ENCODE results near the gene SATB2.

SATB2 gene

DNA sequence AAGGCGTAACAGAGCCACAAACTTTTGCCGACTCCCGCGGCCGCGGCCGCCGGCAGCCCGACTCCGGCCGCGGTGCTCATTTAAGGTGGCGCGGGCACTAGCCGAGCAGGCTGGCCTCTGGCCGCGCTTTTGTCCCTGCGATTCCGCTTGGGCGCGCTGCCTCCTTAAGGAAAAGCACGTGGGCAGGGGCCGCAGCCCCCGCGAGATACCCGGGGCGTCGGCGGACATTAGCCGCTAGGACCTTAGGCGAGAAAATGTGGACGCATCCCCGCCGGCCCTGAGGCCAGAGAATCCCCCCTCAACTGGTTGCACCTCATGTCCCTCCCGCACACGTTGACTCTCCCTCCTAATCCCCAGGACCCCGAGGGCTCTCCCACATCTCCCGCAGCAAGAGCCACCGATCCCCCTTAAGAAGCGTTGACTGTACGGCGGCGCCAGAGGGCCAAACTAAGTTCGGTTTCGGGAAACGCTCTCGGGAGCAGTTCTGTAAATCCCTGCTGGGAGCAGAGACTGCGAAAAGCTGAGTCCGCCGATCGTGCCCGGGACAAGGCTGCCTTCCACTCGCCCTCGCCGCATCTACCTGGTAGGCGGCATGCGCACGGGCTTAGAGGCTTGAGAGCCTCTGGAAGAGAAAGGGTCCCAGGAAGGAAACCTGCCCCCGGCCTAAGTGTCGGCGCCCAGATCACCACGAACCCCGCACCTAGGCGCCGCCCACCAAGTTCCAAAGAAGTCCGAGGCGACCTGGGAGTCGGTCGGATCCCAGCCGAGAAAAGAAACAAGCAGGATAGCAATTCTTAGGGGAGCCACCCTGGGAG is 1.8 kb upstream of the SATB2 start (continued):
- 0 out of 2 replicates have a peak, but pooled peaks have one; percentile 8 for TF ChIP-seq KLF1 (tag by site-specific recombination; IDR thresholded peaks at IDR 0.05)

DNA sequence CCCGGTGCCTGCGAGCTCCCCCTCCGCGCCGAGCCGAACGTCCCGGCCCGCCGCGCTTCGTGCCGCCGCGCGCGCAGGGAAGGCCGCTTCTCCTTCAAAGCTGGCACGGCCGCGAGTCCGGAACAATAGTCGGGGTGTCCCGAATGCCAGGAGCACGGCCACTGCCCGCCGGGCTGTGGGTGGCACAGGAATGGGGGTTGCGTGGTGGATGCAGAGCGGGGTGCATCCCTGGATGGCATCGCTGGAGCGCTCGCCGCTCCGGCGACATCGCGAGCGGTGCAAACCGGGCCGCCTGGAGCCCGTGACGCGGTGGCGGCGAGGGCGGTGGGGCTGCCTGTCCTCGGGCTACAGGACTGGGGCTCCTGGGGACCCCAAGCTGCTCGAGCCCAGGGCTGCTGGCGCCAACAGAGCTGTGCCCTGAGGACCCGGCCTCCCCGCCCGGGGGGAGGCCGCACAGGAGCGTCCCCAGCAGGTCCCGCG is 1.1 kb upstream of the SATB2 start:
- Histone ChIP-seq H3K4me3 (ENCODE audit: low read depth, low read length) (peak overlapping the region; percentile 63), H3K36me3 (ENCODE audit: control insufficient read depth in 2 of 2, insufficient read depth in 1 of 2, low read length in 2 of 2) (no peaks in the 10 kb centered on the region), H3K9me3 (ENCODE audit: control insufficient read depth, insufficient read depth, low read depth, low read length) (no peaks in the 10 kb centered on the region), H3K4me1 (ENCODE audit: control insufficient read depth, insufficient read depth, low read length) (peaks cover 6% of the 10 kb centered on the region), H3K27ac (ENCODE audit: extremely low read depth, low read depth, low read length) (peak overlapping the region; percentile 100)
- no peak; the same call in 1 of the 2 replicates for TF ChIP-seq SP3 (tag by site-specific recombination; IDR thresholded peaks at IDR 0.05)
- TF ChIP-seq, protein P1, sequence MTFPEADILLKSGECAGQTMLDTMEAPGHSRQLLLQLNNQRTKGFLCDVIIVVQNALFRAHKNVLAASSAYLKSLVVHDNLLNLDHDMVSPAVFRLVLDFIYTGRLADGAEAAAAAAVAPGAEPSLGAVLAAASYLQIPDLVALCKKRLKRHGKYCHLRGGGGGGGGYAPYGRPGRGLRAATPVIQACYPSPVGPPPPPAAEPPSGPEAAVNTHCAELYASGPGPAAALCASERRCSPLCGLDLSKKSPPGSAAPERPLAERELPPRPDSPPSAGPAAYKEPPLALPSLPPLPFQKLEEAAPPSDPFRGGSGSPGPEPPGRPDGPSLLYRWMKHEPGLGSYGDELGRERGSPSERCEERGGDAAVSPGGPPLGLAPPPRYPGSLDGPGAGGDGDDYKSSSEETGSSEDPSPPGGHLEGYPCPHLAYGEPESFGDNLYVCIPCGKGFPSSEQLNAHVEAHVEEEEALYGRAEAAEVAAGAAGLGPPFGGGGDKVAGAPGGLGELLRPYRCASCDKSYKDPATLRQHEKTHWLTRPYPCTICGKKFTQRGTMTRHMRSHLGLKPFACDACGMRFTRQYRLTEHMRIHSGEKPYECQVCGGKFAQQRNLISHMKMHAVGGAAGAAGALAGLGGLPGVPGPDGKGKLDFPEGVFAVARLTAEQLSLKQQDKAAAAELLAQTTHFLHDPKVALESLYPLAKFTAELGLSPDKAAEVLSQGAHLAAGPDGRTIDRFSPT (tag by site-specific recombination; IDR thresholded peaks at IDR 0.05): peak; percentile 69
- peak; percentile 26; the same call in 1 of the 2 replicates for TF ChIP-seq ZNF501 (tag by site-specific recombination; IDR thresholded peaks at IDR 0.05)
- TF ChIP-seq, protein P2, sequence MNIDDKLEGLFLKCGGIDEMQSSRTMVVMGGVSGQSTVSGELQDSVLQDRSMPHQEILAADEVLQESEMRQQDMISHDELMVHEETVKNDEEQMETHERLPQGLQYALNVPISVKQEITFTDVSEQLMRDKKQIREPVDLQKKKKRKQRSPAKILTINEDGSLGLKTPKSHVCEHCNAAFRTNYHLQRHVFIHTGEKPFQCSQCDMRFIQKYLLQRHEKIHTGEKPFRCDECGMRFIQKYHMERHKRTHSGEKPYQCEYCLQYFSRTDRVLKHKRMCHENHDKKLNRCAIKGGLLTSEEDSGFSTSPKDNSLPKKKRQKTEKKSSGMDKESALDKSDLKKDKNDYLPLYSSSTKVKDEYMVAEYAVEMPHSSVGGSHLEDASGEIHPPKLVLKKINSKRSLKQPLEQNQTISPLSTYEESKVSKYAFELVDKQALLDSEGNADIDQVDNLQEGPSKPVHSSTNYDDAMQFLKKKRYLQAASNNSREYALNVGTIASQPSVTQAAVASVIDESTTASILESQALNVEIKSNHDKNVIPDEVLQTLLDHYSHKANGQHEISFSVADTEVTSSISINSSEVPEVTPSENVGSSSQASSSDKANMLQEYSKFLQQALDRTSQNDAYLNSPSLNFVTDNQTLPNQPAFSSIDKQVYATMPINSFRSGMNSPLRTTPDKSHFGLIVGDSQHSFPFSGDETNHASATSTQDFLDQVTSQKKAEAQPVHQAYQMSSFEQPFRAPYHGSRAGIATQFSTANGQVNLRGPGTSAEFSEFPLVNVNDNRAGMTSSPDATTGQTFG (tag by site-specific recombination; IDR thresholded peaks at IDR 0.05; ENCODE audit: borderline replicate concordance): no peak
- peak; percentile 1; the same call in 1 of the 2 replicates for TF ChIP-seq ZNF335 (tag by site-specific recombination; conservative IDR thresholded peaks at IDR 0.05)
- TF ChIP-seq, protein P3, sequence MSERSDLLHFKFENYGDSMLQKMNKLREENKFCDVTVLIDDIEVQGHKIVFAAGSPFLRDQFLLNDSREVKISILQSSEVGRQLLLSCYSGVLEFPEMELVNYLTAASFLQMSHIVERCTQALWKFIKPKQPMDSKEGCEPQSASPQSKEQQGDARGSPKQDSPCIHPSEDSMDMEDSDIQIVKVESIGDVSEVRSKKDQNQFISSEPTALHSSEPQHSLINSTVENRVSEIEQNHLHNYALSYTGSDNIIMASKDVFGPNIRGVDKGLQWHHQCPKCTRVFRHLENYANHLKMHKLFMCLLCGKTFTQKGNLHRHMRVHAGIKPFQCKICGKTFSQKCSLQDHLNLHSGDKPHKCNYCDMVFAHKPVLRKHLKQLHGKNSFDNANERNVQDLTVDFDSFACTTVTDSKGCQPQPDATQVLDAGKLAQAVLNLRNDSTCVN (tag by site-specific recombination; optimal IDR thresholded peaks at IDR 0.05): peak; percentile 72
- no peak for TF ChIP-seq ZFP3 (tag by site-specific recombination; IDR thresholded peaks at IDR 0.05; ENCODE audit: low read depth)
- peak; percentile 25; the same call in 1 of the 2 replicates for TF ChIP-seq GLIS1 (tag by site-specific recombination; IDR thresholded peaks at IDR 0.05)
- POLR2A ChIA-PET: interaction anchor here (1.0 to 2.8 kb wide), 2 partner anchors 13 to 46 kb away, joined by 3 to 13 read pairs; no protein-coding TSS in a partner anchor
- CTCF ChIA-PET: no interaction called here

DNA sequence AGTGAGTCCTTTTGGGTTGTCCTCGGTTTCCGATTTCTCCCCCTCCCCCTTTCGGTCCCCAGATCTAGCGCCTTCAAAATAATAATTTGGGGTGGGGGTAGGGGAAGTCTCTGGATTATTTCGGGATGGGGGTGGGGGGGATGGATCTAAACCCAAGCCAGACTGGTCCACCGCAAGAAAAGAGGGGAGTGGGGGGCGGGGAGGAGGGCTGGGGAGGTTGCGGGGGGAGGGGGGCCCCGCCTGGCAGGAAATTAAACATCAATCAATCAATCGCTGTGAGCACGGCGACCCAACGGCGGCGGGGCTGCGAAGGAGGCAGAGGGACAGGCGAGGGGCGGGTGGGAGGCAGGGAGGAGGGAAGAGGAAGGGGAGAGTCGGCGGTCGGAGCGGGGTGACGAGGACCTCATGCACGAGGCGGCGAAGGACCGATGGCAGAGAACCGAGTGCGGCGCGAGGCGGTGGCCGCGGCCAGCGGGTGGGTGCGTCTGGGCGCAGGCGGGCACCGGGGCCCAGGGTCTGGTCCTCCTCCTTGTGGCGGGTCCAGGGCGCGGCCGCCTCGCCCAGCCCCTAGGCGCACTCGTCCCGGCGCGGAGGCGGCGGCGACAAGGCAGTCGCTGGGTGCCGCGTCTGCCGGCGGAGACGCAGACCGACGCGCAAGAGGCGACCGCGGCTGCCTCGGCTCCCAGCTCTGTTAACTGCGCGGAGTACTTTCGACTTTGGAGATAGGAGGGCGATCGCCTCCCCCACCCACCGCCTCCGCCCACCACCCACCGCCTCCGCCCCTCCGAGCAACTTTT is 468 bp upstream of the SATB2 start:
- CTCF ChIA-PET: no interaction called here
- Histone ChIP-seq H3K27ac (ENCODE audit: extremely low read depth, low read depth, low read length) (peak overlapping the region; percentile 100), H3K4me1 (ENCODE audit: control insufficient read depth, insufficient read depth, low read length) (peaks cover 10% of the 10 kb centered on the region)
- TF ChIP-seq, protein P1 (tag by site-specific recombination; IDR thresholded peaks at IDR 0.05): peak; percentile 46; the same call in 1 of the 2 replicates
- TF ChIP-seq ZNF175 (tag by site-specific recombination; IDR thresholded peaks at IDR 0.05): no peak
- TF ChIP-seq YY1 (tag by site-specific recombination; IDR thresholded peaks at IDR 0.05): no peak
- TF ChIP-seq ZNF404 (tag by site-specific recombination; IDR thresholded peaks at IDR 0.05): no peak
- no peak for TF ChIP-seq SALL2 (tag by site-specific recombination; IDR thresholded peaks at IDR 0.05; ENCODE audit: borderline replicate concordance)
- TF ChIP-seq, protein P4, sequence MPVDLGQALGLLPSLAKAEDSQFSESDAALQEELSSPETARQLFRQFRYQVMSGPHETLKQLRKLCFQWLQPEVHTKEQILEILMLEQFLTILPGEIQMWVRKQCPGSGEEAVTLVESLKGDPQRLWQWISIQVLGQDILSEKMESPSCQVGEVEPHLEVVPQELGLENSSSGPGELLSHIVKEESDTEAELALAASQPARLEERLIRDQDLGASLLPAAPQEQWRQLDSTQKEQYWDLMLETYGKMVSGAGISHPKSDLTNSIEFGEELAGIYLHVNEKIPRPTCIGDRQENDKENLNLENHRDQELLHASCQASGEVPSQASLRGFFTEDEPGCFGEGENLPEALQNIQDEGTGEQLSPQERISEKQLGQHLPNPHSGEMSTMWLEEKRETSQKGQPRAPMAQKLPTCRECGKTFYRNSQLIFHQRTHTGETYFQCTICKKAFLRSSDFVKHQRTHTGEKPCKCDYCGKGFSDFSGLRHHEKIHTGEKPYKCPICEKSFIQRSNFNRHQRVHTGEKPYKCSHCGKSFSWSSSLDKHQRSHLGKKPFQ (tag by site-specific recombination; IDR thresholded peaks at IDR 0.05): no peak
- TF ChIP-seq ZNF777 (tag by site-specific recombination; IDR thresholded peaks at IDR 0.05; ENCODE audit: borderline replicate concordance): no peak
- TF ChIP-seq ZNF473 (tag by site-specific recombination; IDR thresholded peaks at IDR 0.05): no peak
- no peak for TF ChIP-seq ZNF621 (tag by site-specific recombination; IDR thresholded peaks at IDR 0.05)
- TF ChIP-seq ZNF16 (tag by site-specific recombination; IDR thresholded peaks at IDR 0.05; ENCODE audit: low read depth): no peak
- no peak for TF ChIP-seq ZEB2 (tag by site-specific recombination; IDR thresholded peaks at IDR 0.05)

More for the DNA sequence above, 468 bp upstream of the SATB2 start:
- H3K4me3 ChIP-seq (ENCODE audit: low read depth, low read length): peak overlapping the region; percentile 63
- POLR2A ChIA-PET: interaction anchor here (1.0 to 2.8 kb wide), 3 partner anchors 13 to 45 kb away, joined by 3 to 13 read pairs (median 4); no protein-coding TSS in a partner anchor
- no peaks in the 10 kb centered on the region for H3K9me3 ChIP-seq (ENCODE audit: control insufficient read depth, insufficient read depth, low read depth, low read length)
- no peaks in the 10 kb centered on the region; a peak in 1 of 3 replicates for H3K36me3 ChIP-seq (ENCODE audit: control insufficient read depth in 2 of 2, insufficient read depth in 1 of 2, low read length in 2 of 2)

Measured in HEK293 (cell line).